SJCRH30 (cell line): ENCODE results near the gene STMP1. TPM values are rescaled to one million over a fixed set of nuclear protein-coding genes. Genes with fewer than 3 reads are reported as not detected.
"Not testable (repeated sequence)": the region's sequence is repeated elsewhere in the genome, so short reads cannot be mapped to it uniquely, and the experiment has no call there.

Experiments
- DNase-seq, 2 experiments: peaks; one replicate each; pipeline ENCODE4 v3.0.0-alpha.2; 2015 to 2020
- H3K27ac ChIP-seq: fragments of 250-450 bp; sonication (Bioruptor Pico); 2 replicates; pipeline ENCODE4 v1.5.1; 2020; ENCODE audit warnings: mild to moderate bottlenecking, moderate library complexity
- H3K27me3 ChIP-seq: fragments of 250-450 bp; sonication (Bioruptor Pico); 2 replicates; pipeline ENCODE4 v1.5.1; 2020; ENCODE audit warnings: mild to moderate bottlenecking, moderate library complexity
- H3K36me3 ChIP-seq: fragments of 250-450 bp; sonication (Bioruptor Pico); 2 replicates; pipeline ENCODE4 v1.5.1; 2020; ENCODE audit warnings: mild to moderate bottlenecking, moderate library complexity
- H3K4me1 ChIP-seq: fragments of 250-450 bp; sonication (Bioruptor Pico); 2 replicates; pipeline ENCODE4 v1.5.1; 2020; ENCODE audit warnings: mild to moderate bottlenecking, moderate library complexity
- H3K4me3 ChIP-seq: fragments of 250-450 bp; sonication (Bioruptor Pico); 2 replicates; pipeline ENCODE4 v1.5.1; 2020; ENCODE audit warnings: mild to moderate bottlenecking, moderate library complexity
- H3K9me3 ChIP-seq: fragments of 250-450 bp; sonication (Bioruptor Pico); replicated peaks from 2 replicates; pipeline ENCODE4 v1.5.1; 2020; ENCODE audit warnings: mild to moderate bottlenecking, moderate library complexity
- total RNA-seq: library from RNA; depleted of rRNA; stranded (reverse); fragments of >200 nt; shearing (Covaris generic); gene quantifications from 2 replicates; pipeline ENCODE4 v1.2.3, GENCODE V29; 2014; rRNA removed

Gene STMP1
- 24.7 and 27.3 TPM in 2 replicates for total RNA-seq

DNA sequence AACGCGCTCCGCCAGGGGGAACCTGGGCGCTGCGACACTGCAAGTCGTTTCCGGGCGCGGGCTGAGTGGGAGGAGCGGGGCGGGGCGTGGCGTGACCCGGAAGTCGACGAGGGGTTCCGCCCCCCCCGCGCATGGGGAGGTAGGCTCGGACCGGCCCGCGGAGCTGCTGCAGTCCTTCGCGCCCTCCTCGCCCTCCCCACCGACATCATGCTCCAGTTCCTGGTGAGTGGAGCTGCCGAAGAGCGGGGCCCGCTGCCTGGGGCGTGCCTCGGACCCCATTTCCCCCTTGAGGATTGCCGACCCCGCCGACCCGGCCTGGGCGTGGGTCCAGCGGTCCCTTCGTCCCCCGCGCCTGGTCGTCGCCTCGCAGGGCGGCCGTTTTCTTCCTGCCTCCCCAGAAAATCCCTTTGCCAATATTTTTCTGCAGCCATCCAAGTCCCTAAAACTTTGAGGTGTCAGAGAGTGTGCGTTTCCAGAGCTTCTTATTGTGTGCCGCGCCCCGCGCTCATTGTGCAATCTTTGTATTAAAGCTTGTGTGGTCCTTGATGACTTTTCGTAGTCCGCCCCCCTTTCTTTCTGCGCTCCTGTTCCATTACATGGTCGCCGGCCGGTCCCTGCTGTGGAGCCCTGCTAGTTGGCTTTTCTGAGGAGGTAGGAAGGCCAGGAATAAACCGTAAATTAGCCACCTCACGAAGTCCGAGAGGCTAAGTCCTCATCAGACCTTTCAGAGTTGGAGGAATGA, at the start of gene STMP1:
Gene STMP1 (plus strand): TSS at position 142 of the 742 bp plus-strand sequence.
- Histone ChIP-seq H3K36me3 (no peaks in the 10 kb centered on the region), H3K27ac (peak within 1 kb of the TSS; percentile 94), H3K27me3 (no peaks in the 10 kb centered on the region), H3K4me3 (peak within 1 kb of the TSS; percentile 95), H3K4me1 (peaks cover 22% of the 10 kb centered on the region), H3K9me3 (no peaks in the 10 kb centered on the region)
- peak; percentile 97 to 98 for DNase-seq

DNA sequence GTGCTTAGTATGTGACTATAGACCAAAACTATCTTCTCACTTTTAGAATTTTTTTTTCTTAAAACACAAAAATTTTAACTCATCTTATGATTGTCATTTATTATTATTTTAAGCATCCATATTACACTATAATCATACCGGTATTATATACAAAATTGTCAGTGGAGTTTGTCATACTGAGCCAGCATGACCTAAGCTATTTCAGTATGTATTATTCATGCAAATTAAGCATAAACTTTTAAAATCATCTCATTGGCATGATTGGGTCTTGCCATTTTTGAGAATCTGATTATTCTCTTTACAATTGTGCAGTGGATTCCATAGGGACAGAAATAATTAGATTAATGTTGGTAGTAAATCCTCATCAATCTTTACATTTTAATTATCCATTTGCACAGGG, 46.2 kb upstream of the STMP1 start:
- no peaks in the 10 kb centered on the region; the same call in 1 of the 2 replicates for H3K4me1 ChIP-seq
- H3K9me3 ChIP-seq, result no peaks in the 10 kb centered on the region
- H3K27ac ChIP-seq, result no peak overlapping the region
- H3K36me3 ChIP-seq, result peaks cover 88% of the 10 kb centered on the region
- no peak overlapping the region for H3K4me3 ChIP-seq
- DNase-seq, result no peak
- H3K27me3 ChIP-seq, result no peaks in the 10 kb centered on the region

DNA sequence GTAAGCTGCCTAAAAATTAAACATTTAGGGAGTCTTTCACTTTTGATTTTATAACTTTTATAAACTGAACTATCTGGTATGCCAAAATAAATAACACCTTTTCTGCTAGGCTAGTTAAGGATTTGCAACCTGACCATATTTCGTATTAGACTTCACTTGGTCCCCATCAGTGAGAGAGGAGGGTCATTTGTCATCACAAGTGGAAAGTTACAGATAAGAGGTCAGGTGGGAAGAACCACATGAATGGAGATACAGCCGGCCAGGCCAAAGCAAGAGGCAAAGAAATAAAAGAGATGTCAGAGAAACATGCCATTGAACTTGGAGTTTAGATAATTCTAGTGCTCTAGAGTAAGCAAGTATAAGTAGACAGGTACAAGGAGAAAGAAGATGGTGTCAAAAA, 44.5 kb upstream of the STMP1 start:
- Histone ChIP-seq H3K36me3 (peaks cover 89% of the 10 kb centered on the region), H3K9me3 (no peaks in the 10 kb centered on the region), H3K4me3 (no peak overlapping the region), H3K4me1 (no peaks in the 10 kb centered on the region; the same call in 1 of the 2 replicates), H3K27me3 (no peaks in the 10 kb centered on the region), H3K27ac (no peak overlapping the region)
- DNase-seq, result no peak

DNA sequence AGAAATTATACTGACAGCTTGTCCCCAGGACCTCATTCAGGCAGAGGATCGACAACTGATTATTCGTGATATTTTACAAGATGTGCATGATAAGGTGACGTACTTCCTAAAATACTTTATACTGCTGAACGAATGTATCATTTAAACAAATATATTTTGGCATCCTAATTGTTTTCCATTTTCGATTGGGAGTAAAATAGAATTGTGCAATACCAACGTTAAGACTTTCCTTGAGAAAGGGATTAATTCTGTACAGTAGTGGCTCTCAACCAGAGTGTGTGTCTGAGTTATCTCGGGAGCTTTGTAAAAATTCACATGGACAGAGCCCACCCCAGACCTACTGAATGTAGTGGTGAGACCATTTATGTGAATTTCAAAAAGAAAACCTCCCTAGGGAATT, 43.8 kb upstream of the STMP1 start:
- no peaks in the 10 kb centered on the region; the same call in 1 of the 2 replicates for H3K4me1 ChIP-seq
- peaks cover 95% of the 10 kb centered on the region for H3K36me3 ChIP-seq
- no peaks in the 10 kb centered on the region for H3K27me3 ChIP-seq
- H3K4me3 ChIP-seq, result no peak overlapping the region
- no peak overlapping the region for H3K27ac ChIP-seq
- DNase-seq, result no peak
- H3K9me3 ChIP-seq, result no peaks in the 10 kb centered on the region

DNA sequence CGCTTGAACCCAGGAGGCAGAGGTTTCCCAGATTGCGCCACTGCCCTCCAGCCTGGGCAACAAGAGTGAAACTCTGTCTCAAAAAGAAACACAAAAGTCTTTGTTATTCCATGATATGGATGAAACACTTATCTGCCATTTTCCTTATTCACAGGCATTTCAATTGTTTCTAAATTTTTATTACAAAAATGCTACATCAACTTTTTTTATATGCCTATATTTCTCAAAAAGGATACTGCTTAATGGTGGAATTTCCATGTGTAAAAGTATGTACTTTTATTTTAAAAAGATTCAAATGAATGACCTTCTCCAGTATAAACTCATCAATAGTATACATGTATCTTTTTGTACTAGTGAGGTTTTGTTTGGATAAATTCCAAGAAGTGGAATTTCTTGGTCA, 41.9 kb upstream of the STMP1 start:
- Histone ChIP-seq H3K27me3 (no peaks in the 10 kb centered on the region), H3K27ac (no peak overlapping the region), H3K4me1 (no peaks in the 10 kb centered on the region; the same call in 1 of the 2 replicates), H3K9me3 (no peaks in the 10 kb centered on the region), H3K36me3 (peaks cover 86% of the 10 kb centered on the region), H3K4me3 (no peak overlapping the region)
- DNase-seq, result no peak

- no peak overlapping the region for H3K27ac ChIP-seq
- no peaks in the 10 kb centered on the region for H3K9me3 ChIP-seq
- H3K4me3 ChIP-seq, result no peak overlapping the region
- no peaks in the 10 kb centered on the region for H3K27me3 ChIP-seq
- no peaks in the 10 kb centered on the region; the same call in 1 of the 2 replicates for H3K4me1 ChIP-seq
- DNase-seq, result peak; percentile 56 to 84
- H3K36me3 ChIP-seq, result peaks cover 84% of the 10 kb centered on the region
Measured at GRCh38 chr7:135620980-135621850, 41.1 kb upstream of the STMP1 start.

DNA sequence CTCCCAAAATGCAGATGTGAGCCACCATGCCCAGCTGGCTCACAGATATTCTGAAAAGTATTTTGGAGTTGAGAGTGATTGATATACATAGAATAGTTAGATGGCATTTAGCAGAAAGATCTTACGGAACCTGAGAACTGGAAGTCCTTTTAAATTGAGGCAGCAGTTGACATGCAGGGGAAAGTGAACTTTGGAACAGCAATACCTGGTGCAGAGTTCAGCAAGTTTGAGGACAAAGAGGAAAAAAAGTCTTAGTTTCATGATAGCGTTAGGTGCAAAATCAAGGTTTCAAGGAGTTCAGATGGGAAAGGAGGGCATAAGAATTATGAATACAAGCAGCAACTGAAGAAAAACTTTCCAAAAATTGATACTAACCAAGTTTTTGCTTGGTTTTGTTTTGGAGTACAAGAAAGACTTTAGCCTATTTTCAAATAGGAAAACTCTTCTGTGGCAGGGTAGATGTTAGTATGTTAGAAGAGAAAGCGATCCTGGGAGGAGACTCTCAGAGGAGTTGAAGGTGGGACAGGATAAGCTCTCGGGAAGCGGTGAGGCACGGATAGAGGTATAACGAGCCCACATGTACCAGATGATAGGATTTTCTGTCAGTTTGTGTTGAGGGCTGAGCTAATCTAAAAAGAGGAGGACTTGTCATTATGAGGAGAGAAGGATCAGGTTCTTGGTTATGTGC, 28.0 kb upstream of the STMP1 start:
- no peaks in the 10 kb centered on the region for H3K27me3 ChIP-seq
- no peaks in the 10 kb centered on the region for H3K9me3 ChIP-seq
- H3K4me1 ChIP-seq, result no peaks in the 10 kb centered on the region
- H3K36me3 ChIP-seq, result peaks cover 95% of the 10 kb centered on the region
- no peak for DNase-seq
- no peak overlapping the region for H3K27ac ChIP-seq
- H3K4me3 ChIP-seq, result no peak overlapping the region

DNA sequence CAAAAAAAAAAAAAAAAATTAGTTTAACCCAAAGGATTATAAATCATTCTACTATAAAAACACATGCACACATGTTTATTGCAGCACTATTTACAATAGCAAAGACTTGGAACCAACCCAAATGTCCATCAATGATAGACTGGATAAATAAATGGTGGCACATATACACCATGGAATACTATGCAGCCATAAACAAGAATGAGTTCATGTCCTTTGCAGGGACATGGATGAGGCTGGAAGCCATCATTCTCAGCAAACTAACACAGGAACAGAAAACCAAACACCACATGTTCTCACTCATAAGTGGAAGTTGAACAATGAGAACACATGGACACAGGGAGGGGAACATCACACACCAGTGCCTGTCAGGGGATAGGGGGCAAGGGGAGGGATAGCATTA, 22.6 kb upstream of the STMP1 start:
- DNase-seq, H3K27ac ChIP-seq, H3K9me3 ChIP-seq, H3K4me1 ChIP-seq, H3K4me3 ChIP-seq, H3K27me3 ChIP-seq: not testable (repeated sequence)
- peaks cover 87% of the 10 kb centered on the region for H3K36me3 ChIP-seq

- no peaks in the 10 kb centered on the region for H3K27me3 ChIP-seq
- H3K36me3 ChIP-seq, result peaks cover 84% of the 10 kb centered on the region
- H3K27ac ChIP-seq, result no peak overlapping the region
- no peak for DNase-seq
- no peaks in the 10 kb centered on the region for H3K9me3 ChIP-seq
- H3K4me1 ChIP-seq, result no peaks in the 10 kb centered on the region
- H3K4me3 ChIP-seq, result no peak overlapping the region
Measured at GRCh38 chr7:135644154-135644553, 18.2 kb upstream of the STMP1 start.

DNA sequence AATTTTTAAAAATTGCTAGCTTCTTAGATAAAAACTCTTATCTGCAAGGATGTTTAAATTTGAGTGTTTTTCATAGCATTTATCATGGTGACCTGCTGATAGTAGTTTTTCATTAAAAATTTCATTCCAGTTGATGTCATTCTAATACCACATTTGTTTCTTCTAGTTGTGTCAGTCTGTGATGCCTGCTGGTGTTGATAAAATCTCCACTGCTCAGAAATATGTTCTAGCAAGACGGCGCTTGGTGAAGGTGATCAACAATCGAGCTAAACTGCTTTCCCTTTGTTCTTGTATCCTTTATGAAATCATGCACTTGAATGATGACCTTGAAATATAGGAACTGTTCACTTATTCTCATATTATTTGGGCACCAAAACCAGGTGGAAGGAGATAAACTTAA, 17.6 kb upstream of the STMP1 start:
- H3K27ac ChIP-seq, result no peak overlapping the region
- peaks cover 84% of the 10 kb centered on the region for H3K36me3 ChIP-seq

GRCh38 chr7:135645296-135645904, 16.9 kb upstream of the STMP1 start:
- H3K27me3 ChIP-seq, result no peaks in the 10 kb centered on the region
- H3K4me1 ChIP-seq, result no peaks in the 10 kb centered on the region
- peak in 1 of 2 experiments; percentile 68 for DNase-seq
- H3K27ac ChIP-seq, result no peak overlapping the region
- H3K36me3 ChIP-seq, result peaks cover 77% of the 10 kb centered on the region
- H3K9me3 ChIP-seq, result no peaks in the 10 kb centered on the region
- H3K4me3 ChIP-seq, result no peak overlapping the region

More for the DNA sequence above, 17.6 kb upstream of the STMP1 start:
- DNase-seq, result no peak
- H3K9me3 ChIP-seq, result no peaks in the 10 kb centered on the region
- no peak overlapping the region for H3K4me3 ChIP-seq
- H3K27me3 ChIP-seq, result no peaks in the 10 kb centered on the region
- no peaks in the 10 kb centered on the region for H3K4me1 ChIP-seq

- Histone ChIP-seq H3K4me1 (no peaks in the 10 kb centered on the region), H3K4me3 (no peak overlapping the region), H3K27ac (no peak overlapping the region), H3K9me3 (no peaks in the 10 kb centered on the region), H3K27me3 (no peaks in the 10 kb centered on the region), H3K36me3 (peaks cover 67% of the 10 kb centered on the region)
- DNase-seq, result no peak
Measured at GRCh38 chr7:135647755-135648154, 14.6 kb upstream of the STMP1 start.

- no peak for DNase-seq
- H3K27me3 ChIP-seq, result no peaks in the 10 kb centered on the region
- H3K27ac ChIP-seq, result no peak overlapping the region
- H3K36me3 ChIP-seq, result peaks cover 62% of the 10 kb centered on the region
- H3K4me3 ChIP-seq, result no peak overlapping the region
- no peaks in the 10 kb centered on the region for H3K4me1 ChIP-seq
- H3K9me3 ChIP-seq, result no peaks in the 10 kb centered on the region
Measured at GRCh38 chr7:135648235-135648634, 14.1 kb upstream of the STMP1 start.

GRCh38 chr7:135650831-135651573, 11.3 kb upstream of the STMP1 start:
- H3K36me3 ChIP-seq, result peaks cover 39% of the 10 kb centered on the region
- no peaks in the 10 kb centered on the region for H3K9me3 ChIP-seq
- H3K27me3 ChIP-seq, result no peaks in the 10 kb centered on the region
- no peak overlapping the region for H3K4me3 ChIP-seq
- no peak overlapping the region for H3K27ac ChIP-seq
- no peak for DNase-seq
- H3K4me1 ChIP-seq, result peaks cover 3% of the 10 kb centered on the region; the same call in 1 of the 2 replicates
